Mucosa of gallbladder (tissue), 1 donor: ENCODE measurements around the gene TVP23B. TPM values are rescaled to one million over a fixed set of nuclear protein-coding genes. Genes with fewer than 3 reads are reported as not detected.
"Not testable (repeated sequence)": the region's sequence is repeated elsewhere in the genome, so short reads cannot be mapped to it uniquely, and the experiment has no call there.

Source experiments
- DNase-seq: peaks from one replicate; pipeline ENCODE4 v3.0.0-alpha.2; 2020; ENCODE audit warnings: low spot score
- total RNA-seq: library from RNA; stranded (reverse); gene quantifications from one replicate; pipeline ENCODE4 v1.2.1, GENCODE V29; 2021
- donor health status: DM: no; HTN: no; CAD: no.

Gene TVP23B
- total RNA-seq, result 59.8 TPM

DNA sequence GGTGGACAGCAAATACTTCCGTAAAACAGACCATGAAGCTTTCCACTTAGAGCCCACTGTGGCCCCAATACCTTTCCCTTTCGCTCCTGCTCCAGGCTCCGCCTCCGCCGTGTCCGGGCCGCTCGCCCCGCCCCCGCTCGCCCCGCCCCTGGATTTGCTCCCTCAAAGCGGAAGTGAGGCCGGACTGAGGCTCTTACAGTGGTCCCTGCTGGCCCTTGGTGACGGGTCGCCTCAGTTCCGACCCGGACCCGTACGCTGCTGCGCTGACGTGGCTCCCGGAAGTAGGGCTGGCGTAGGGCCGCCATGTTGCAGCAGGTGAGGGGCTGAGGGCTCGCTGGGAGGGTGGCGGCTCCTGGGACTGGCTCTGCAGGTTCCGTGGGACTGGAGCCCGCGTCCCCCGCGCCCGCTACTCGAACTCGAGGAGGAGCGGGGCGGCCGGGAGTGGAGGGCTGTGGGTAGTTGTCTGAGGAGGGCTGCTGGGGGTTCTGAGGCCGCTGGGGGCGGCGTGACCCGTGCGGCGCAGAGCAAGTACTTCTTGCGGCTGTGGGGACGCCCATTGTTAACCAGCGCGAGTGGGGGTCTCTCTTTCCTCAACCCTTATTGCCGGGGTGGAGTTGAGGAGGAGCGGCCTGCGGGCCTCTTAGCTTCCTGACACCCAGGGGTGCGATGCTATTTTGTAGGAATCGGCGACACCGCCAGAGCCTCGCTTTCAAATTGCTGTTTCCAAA is at the start of gene TVP23B:
Gene TVP23B (plus strand): TSS at position 193 of the 728 bp plus-strand sequence. CDS start 111 bp downstream, at position 304.
- DNase-seq, result peak; percentile 97

DNA sequence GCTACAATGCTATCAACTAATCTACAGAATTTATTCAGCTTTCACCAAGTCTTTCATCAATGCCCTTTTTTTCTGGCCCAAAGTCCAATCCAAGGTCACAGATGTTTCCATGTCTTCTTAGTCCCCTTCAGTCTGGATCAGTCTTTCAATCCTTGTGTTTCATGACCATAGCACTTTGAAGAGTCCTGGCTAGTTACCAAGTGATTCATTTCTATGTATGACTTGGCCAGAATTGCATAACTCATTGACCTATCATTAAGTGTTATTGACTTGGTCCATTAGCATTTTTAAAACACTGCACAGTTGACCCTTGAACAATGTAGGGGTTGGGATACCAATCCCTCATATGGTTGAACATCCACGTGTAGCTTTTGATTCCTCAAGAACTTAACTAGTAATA is 48.5 kb upstream of the TVP23B start:
- DNase-seq, result not testable (repeated sequence)

DNA sequence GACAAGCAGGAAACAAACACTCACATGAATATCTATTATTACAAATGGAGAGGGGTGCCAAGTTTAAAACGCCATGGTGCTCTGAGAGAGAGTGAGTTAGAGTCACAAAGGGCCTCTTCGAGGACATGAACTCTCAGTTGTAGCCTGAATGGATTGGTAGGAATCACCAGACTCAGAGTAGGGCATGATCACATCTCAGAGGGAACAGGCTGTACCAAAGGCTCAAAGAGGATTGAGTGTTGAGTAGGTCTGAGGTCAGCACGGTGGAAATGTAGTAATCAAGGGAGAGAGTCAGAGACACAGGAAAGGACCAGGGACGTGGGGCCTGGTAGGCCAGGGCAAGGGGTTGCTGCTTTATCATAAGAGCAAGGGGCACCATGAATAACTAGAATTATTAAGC is 47.6 kb upstream of the TVP23B start:
- not testable (repeated sequence) for DNase-seq

DNA sequence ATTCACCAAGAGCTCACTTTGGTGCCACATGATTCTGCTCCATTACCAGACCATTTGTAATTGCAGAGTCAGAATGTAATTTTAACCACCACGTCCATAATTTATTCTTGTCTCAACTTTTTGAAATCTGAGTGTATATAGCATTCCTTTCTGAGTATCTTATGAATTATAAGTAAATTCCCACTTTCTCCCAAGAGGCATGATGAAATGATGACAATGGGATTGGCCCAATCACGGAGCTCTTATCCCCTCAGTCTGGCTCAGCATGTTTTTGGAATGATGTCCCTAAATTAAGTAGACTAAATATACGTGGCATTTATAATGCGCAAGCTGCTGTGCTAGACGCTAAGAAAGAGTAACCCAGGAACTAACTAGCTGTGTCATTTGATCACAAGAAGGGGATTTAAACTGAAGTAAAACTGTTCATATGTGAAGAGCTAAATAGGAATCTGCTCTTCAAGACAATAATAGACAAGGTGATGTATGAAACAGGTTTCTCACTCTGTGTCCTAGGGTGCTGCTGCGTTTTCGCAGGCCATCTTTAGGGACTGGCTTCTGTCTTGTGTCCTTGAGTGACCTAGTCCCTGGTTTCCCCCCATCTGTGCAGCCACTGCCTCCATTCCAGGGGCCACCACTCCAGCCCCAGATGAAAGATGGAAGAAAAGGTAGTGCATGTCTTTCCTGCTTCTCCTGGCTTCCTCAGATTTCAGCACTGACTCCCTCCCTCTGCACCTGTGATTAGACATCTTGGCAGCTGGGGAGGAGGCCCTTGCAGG is 41.2 kb upstream of the TVP23B start:
- not testable (repeated sequence) for DNase-seq

DNA sequence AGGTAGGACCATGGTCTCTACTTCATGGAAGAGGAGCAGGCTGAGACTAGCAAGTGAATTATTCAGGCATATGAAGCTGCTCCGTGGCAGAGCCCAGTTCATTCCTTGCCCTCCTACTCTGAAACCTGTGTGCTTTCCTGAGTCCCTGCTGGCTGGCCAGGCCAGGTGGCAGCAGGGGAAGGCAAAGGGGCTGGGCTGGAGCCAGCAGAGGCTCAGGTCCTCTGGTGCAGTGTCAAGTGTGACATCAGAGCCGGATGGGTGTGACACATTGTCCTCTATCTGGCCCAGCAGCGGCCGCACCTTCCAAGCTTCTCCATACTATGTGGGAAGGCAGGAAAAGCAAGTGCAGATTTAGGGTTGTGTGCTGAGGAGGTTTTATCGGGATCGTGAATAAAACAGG is 39.8 kb upstream of the TVP23B start:
- DNase-seq, result not testable (repeated sequence)

DNA sequence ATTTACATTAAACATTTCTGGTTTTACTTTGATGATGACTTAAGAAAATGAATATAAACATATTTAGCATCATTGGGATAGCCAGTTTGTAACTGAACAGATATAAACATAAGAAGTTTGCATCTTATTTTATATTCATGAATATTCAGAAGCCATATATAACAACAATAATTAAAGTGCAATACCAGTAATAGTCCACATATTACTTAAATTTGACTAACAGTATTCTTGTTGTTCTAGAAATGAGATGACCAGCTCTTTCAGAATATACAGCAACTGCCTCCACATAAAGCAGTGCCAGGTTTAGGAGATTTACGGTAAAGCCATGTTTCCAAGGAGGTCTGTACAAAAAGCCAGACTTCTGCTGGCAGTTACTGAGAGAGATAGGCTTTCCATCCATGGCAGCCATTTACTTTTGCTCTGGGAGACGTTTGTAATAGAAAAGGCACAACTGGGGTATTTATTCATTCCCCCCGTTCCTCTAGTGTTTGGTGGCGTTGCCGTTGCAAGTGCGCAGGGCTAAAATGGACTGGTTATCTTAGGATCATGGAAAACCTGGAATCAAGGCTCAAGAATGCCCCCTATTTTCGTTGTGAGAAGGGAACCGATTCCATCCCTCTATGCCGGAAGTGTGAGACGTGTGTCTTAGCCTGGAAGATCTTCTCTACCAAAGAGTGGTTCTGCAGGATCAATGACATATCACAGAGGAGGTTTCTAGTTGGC is 37.1 kb upstream of the TVP23B start, which contains the start of gene FBXW10:
Gene FBXW10 (plus strand): TSS at position 356 of the 723 bp plus-strand sequence. CDS start 191 bp downstream, at position 547.
- DNase-seq, result not testable (repeated sequence)

DNA sequence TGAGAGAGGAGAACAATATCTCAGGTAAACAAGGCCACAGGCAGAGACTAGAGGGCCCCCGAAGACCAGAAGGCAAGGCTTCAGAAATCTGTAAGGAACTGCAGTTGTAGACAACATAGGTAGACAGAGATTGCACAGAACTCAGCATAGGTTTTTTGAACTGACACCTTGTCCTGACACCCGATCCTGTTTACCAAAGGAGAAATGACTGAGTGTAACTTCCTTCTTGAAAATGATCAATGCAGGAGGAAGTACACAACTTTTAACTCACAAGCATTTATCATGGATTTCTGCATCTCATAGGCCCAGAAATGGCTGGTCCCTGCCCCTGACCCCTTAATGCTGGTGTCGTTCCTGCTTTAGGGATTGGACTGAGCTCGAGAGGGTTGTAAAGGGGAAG is 36.3 kb upstream of the TVP23B start:
- DNase-seq, result not testable (repeated sequence)

DNA sequence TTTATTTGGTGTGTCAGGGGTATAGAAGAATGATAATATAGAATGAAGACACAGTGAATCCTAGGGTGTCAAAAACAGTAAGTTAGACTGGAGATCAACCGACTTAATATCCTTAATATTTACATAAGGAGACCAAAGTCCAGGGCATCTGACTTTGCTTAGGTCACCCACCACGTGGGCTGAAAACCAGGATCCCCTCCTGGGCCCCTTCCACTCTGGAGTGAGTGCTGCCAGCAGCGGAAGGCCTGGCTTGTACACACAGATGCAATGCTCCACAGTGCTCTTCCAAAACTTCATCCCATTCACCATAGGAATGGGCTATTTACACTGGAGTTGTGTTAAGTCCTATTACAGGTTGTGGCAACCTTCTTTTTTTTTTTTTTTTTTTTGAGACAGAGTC is 34.4 kb upstream of the TVP23B start:
- peak; percentile 68 for DNase-seq

DNA sequence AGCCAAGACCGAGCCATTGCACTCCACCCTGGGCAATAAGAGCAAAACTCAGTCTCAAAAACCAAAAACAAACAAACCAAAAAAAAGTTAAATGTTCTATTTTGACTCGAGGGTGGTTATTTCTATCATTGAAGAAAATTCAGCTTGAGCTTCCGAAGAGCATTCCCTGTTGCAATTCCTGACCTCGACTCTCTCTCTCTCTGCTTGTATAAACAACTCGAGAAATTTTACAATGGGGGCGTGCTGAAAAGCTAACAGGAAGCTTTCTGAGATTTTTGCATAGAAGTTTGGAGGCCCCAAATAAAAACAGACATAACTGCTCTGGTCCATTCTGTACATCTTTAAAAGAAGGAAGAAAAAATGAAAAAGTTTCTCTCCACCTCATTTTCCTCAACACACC is 33.5 kb upstream of the TVP23B start:
- not testable (repeated sequence) for DNase-seq

DNA sequence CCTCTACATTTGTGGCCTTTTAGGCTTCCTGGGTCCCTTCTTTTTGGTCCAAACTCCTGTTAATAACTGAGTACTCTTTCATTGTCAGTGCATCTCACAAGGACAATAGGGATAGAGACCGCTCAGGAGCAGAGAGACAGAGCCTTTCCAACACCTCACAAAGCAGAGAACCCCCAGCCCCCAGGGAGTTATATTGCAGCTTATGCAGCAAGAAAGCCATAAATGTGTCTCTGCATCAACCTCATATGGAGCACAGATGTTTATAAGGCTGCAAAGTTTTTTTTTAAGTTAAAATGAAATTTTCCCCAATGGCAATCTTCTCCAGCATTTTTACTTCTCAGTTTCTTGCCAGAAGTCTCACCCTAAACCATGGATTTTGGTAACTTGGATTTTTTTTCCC is 30.7 kb upstream of the TVP23B start:
- DNase-seq, result not testable (repeated sequence)

DNA sequence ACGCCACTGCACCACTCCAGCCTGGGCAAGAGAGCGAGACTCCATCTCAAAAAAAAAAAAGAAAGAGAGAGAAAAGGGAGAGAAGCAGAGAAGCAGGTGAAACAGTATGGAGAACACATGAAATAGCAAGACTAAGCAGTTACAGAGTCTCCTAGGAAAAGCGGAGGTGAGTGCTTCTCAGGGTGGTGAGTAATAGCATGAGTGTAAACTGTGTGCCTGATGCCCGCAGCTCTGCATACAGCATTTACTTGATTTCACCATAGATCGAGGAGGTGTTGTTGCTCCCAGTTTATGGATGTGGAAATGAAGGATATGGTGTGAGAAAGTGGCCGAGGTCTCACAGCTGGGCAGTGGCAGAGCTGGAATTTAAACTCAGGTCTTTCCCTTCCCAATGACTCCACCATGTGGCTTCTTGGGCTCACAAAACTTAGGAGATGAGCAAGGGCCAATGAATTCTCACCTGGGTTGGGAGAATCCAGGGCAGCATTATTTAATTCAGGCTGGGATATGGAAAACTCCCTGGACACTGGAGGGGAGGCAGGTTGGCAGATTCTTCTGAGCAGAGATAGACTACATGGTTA is 27.1 kb upstream of the TVP23B start:
- DNase-seq, result not testable (repeated sequence)

DNA sequence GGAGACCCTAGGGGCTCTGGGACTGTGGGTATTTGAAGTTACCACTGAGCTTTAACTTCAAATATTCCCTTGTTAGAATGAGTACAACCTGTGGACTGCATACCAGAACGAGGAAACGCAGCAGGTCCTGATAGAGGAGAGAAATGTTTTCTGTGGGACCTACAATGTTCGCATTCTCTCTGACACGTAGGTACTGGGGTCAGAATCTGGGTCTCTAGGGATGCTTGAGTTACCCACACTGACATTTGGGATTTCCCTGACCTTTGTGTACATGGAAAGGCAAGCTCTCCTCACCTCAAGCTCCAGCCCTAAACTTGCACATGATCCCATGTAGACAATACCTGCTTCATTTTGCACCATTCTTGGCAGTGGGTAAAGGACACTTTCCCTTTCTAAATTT is 25.0 kb upstream of the TVP23B start:
- DNase-seq, result not testable (repeated sequence)

DNA sequence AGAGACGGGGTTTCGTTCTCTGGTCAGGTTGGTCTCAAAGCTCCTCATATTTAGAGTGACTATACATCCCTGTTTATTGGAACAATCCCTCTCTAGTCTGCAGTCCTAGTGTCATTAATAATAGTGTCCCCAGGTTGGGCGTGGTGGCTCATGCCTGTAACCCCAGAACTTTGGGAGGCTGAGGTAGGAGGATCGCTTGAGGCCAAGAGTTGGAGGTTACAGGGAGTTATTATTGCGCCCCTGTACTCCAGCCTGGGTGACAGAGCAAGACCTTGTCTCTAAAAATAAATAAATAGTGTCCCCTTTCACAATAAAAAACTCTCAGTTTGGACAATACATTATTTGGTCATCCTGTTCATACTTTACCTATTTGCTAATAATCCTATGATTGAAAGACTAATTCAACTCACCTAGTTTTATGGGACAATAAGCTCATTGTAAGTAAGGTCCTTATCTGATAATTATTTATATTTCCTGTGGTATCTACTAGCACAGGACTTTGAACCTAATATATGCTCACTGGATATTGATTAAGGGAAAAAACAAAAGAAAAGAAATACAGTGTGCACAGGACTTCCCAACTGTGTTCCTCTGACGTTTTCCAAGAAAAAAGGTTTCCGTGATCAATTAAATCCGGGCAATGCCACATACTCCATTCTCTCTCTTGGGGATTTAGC is 23.5 kb upstream of the TVP23B start:
- DNase-seq, result peak; percentile 12

DNA sequence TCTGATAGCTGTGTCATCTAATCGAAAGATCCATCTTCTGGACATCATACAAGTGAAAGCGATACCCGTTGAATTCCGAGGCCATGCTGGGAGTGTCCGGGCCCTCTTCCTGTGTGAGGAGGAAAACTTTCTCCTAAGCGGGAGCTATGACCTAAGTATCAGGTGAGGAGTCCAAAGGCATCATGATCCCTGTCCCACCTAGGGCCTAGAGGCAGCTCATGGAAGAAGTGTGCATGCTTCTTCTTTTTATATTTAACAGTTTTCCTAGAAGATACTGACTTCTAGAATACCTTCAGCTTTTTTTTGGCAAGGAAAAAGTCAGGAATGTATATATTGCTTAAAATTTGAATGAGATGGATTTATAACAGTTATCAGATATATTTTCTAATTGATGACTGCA is 22.6 kb upstream of the TVP23B start:
- DNase-seq, result not testable (repeated sequence)

DNA sequence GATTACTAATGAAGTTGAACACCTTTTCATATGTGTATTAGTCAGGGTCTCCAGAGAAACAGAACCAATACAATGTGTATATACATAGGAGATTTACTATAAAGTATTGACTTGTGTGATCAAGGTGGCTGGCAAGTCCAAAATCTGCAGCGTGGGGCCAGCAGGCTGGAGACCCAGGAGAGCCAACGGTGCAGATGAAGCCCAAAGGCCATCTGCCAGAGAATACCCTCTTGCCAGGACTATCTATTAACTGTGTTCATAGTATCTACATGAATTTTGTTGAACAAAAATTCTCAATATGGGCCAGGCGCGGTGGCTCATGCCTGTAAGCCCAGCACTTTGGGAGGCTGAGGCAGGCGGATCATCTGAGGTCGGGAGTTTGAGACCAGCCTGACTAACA is 20.8 kb upstream of the TVP23B start:
- DNase-seq, result not testable (repeated sequence)

DNA sequence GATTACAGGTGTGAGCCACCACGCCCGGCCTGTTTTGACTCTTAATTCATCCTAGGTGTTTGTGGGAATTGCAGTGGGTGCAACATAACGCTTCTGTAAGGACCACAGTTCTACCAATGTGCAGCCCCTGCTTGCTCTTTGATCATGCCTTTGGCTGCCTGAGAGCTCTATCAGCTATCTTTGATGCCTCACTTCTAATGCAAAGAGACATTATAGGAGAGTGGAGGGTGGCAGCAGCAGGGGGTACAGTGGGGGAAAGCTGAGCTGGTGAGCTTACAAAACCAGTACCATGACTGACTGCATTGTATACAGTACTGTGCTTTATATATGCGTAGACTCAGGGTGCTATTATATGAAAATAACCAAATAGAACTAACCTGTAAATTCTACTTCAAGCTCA is 10.4 kb upstream of the TVP23B start:
- DNase-seq, result not testable (repeated sequence)

DNA sequence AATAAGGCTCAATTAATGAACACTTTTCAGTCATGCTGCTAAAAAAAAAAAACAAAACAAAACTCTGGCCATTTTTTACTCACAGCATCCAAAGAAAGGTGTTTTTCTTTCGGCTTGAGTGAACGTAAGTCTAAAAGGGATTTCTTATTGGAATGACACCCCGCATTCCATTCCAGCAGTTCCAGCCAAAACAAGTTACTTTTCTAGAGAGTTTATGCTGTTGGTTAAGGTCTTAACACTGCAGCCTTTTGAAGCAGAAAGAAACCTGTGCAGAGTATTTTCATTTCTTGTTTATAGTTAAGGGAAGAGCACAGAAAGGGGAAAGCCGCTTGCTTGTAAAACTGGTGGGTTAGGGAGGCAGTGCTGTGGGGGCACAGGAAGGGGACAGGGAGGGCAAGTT is 9.9 kb upstream of the TVP23B start:
- DNase-seq, result not testable (repeated sequence)

DNA sequence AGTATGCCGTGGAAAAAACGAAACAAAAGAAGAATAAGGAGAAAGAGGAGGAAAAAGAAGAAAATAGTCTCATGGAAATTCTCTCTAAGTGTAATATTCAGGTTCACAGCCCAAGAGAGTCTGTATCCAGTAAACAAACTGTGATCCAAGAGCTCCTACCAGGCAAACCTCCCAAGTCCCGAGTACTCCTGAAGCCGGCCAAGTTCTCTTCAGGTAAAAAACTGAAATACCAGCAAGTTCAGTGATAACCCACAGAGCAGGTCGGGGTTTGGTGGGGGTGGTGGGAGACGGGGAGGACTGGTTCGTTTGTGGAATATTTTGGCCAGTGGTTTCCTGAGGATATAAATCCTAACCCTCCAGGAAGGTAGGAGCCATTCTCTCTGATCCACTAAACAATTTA is 8.5 kb upstream of the TVP23B start:
- no peak for DNase-seq

DNA sequence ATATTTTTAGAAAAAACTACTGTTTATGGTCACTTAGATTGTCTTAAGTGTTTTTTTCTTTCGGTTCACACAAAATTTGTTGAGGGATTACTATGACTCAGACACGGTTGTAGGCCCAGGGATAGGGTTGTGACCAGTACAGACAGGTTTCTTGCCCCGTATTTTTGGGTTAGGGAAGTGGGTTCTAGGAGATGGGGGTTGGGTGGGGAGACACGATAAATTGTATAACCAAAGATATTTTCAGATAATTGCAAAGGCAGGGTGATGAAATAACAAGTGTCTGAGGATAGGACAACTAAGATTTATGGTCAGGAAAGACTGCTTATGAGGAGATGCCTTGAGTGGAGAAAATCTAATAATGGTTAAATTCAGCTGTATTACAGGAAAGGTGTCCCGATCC is 822 bp downstream of the TVP23B start:
- not testable (repeated sequence) for DNase-seq

DNA sequence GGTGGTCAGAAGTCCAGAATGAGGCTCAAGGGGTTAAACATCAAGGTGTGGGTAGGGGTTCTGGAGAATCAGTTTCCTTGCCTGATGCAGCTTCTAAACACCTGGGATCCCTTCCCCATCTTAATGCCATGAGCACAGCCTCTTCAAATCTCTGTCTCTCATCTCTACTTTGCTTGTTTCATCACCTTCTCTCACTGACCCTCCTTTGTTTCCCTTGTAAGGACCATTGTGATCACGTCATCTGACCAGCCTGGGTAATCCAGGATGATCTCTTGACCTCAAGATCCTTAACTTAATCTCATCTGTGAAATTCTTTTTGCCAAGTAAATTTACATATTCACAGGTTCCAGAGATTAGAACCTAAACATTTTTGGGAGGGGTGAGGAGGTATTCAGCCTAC is 5.0 kb downstream of the TVP23B start:
- not testable (repeated sequence) for DNase-seq

DNA sequence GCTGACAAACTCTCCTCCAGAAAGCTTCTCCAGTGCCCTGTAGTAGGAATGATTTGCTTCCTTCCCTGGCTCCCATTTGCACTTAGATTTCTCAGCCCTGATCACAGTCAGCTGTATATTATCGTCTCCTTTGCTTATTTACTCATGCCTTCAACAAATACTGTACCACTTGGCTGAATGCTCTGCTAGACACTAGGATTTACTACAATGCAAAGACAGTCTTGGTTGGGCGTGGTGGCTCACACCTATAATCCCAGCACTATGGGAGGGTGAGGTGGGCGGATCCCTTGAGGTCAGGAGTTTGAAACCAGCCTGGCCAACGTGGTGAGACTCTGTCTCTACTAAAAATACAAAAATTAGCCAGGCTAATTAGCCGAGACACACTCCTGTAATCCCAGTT is 5.9 kb downstream of the TVP23B start:
- DNase-seq, result not testable (repeated sequence)
